Esophagus muscularis mucosa (tissue), 4 donors: ENCODE measurements around the gene CRACR2B.

Experiments used
- EP300 ChIP-seq: sonication (generic); formaldehyde crosslinking; IDR thresholded peaks from one replicate; pipeline ENCODE4 v1.6.1; 2017; ENCODE audit warnings: antibody characterized with exemption
- POLR2A ChIP-seq: fragments of 450-650 bp; IDR thresholded peaks from one replicate; pipeline ENCODE4 v1.6.1; 2017; ENCODE audit warnings: antibody characterized with exemption, moderate library complexity, mild to moderate bottlenecking, low read depth
- TF ChIP-seq, protein P1 (sequence below), 3 experiments: fragments of 200-600 bp in 2 of 3; fragments of 450-650 bp in 1 of 3; sonication (generic) in 2 of 3; IDR thresholded peaks; one replicate each; pipeline ENCODE4 v1.5.1; 2017 to 2019; ENCODE audit warnings: antibody characterized with exemption in 3 of 3, mild to moderate bottlenecking in 2 of 3, moderate library complexity in 1 of 3

GRCh38 chr11:793556-793955, 34.2 kb upstream of the CRACR2B start:
- TF ChIP-seq, protein P1, sequence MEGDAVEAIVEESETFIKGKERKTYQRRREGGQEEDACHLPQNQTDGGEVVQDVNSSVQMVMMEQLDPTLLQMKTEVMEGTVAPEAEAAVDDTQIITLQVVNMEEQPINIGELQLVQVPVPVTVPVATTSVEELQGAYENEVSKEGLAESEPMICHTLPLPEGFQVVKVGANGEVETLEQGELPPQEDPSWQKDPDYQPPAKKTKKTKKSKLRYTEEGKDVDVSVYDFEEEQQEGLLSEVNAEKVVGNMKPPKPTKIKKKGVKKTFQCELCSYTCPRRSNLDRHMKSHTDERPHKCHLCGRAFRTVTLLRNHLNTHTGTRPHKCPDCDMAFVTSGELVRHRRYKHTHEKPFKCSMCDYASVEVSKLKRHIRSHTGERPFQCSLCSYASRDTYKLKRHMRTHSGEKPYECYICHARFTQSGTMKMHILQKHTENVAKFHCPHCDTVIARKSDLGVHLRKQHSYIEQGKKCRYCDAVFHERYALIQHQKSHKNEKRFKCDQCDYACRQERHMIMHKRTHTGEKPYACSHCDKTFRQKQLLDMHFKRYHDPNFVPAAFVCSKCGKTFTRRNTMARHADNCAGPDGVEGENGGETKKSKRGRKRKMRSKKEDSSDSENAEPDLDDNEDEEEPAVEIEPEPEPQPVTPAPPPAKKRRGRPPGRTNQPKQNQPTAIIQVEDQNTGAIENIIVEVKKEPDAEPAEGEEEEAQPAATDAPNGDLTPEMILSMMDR (IDR thresholded peaks at IDR 0.05): no peak
- TF ChIP-seq POLR2A (no peak), EP300 (no peak)
